NCI-H345 treated with DMSO at 0.1 percent for 48 hours (cell line): ENCODE measurements around the gene AHSG.
A peak's percentile ranks its signal among the peaks of the same experiment; 100 is the strongest.
"Not testable (repeated sequence)": the region's sequence is repeated elsewhere in the genome, so short reads cannot be mapped to it uniquely, and the experiment has no call there.

Experiments
- DNase-seq: peaks from one replicate; lab custom pipeline; 2025; ENCODE audit not compliant: unreplicated experiment; lab: John Stamatoyannopoulos, UW

Gene AHSG

GRCh38 chr3:186617036-186617946 is 4.4 kb downstream of the AHSG start:
- peak; percentile 28 for DNase-seq

GRCh38 chr3:186618318-186618938 is 5.6 kb downstream of the AHSG start:
- DNase-seq, result no peak

- no peak for DNase-seq
Measured at GRCh38 chr3:186619787-186620212, 6.9 kb downstream of the AHSG start.

- no peak for DNase-seq
Measured at GRCh38 chr3:186620213-186621092, 7.6 kb downstream of the AHSG start.

GRCh38 chr3:186621894-186622650 is 9.2 kb downstream of the AHSG start:
- no peak for DNase-seq

- no peak for DNase-seq
Measured at GRCh38 chr3:186622651-186623310, 9.9 kb downstream of the AHSG start.

- DNase-seq, result no peak
Measured at GRCh38 chr3:186624598-186624997, 11.7 kb downstream of the AHSG start.

GRCh38 chr3:186625600-186626042 is 12.8 kb downstream of the AHSG start:
- DNase-seq, result no peak

GRCh38 chr3:186626254-186626847 is 13.5 kb downstream of the AHSG start:
- DNase-seq, result no peak

GRCh38 chr3:186627852-186628414 is 15.1 kb downstream of the AHSG start:
- DNase-seq, result no peak

GRCh38 chr3:186628756-186629155 is 15.9 kb downstream of the AHSG start:
- no peak for DNase-seq

GRCh38 chr3:186630950-186631641 is 18.2 kb downstream of the AHSG start:
- DNase-seq, result no peak

- DNase-seq, result no peak
Measured at GRCh38 chr3:186633481-186633880, 20.6 kb downstream of the AHSG start.

GRCh38 chr3:186634207-186634606 is 21.3 kb downstream of the AHSG start:
- DNase-seq, result not testable (repeated sequence)

GRCh38 chr3:186635532-186635931 is 22.7 kb downstream of the AHSG start:
- DNase-seq, result no peak

GRCh38 chr3:186636536-186636935 is 23.7 kb downstream of the AHSG start:
- no peak for DNase-seq

- no peak for DNase-seq
Measured at GRCh38 chr3:186637686-186638085, 24.8 kb downstream of the AHSG start.

- DNase-seq, result no peak
Measured at GRCh38 chr3:186638259-186638658, 25.4 kb downstream of the AHSG start.
